H1 (cell line): ENCODE data around the gene KRTAP10-8. TPM values are rescaled to one million over a fixed set of nuclear protein-coding genes. Genes with fewer than 3 reads are reported as not detected.

ENCODE experiments used
- CTCF ChIA-PET: fragments of 300-600 bp; sonication (Branson Sonifier 250); formaldehyde crosslinking; loops from one replicate; lab custom pipeline; 2021; ENCODE audit not compliant: partially characterized antibody; lab: Charles Lee
- POLR2A ChIA-PET: fragments of 300-600 bp; sonication (Branson Sonifier 250); formaldehyde crosslinking; loops from one replicate; lab custom pipeline; 2021; ENCODE audit warnings: inconsistent platforms; ENCODE audit not compliant: partially characterized antibody; lab: Charles Lee
- DNase-seq, 2 experiments: peaks; one replicate each; pipeline versions ENCODE4 v3.0.0 to v3.0.0-alpha.2; 2010 to 2022; ENCODE audit warnings: low spot score in 2 of 2, low read depth in 1 of 2, mixed read lengths in 1 of 2
- FAIRE-seq: peaks from 2 replicates; lab custom pipeline; 2011; peaks lifted over from hg19 to GRCh38; lab: Jason Lieb, UNC
- H2AFZ ChIP-seq: 2 replicates; pipeline ENCODE4 v1.8.1; 2012; ENCODE audit warnings: low read length, inconsistent platforms
- H2AK5ac ChIP-seq: 2 replicates; pipeline ENCODE4 v1.6.1; 2013; ENCODE audit warnings: low read depth, low read length
- H2BK120ac ChIP-seq: replicated peaks from 2 replicates; pipeline ENCODE3; 2013; ENCODE audit warnings: low read depth, low read length, inconsistent platforms
- H2BK12ac ChIP-seq: 2 replicates; pipeline ENCODE4 v1.6.1; 2013; ENCODE audit warnings: low read depth, low read length
- H2BK15ac ChIP-seq: 2 replicates; pipeline ENCODE4 v1.6.1; 2013; ENCODE audit warnings: low read length
- H2BK20ac ChIP-seq: 2 replicates; pipeline ENCODE4 v1.6.1; 2013; ENCODE audit warnings: low read length
- H2BK5ac ChIP-seq: 2 replicates; pipeline ENCODE4 v1.6.1; 2013; ENCODE audit warnings: low read depth, low read length
- H3K14ac ChIP-seq: 2 replicates; pipeline ENCODE4 v1.6.1; 2013; ENCODE audit warnings: inconsistent platforms; ENCODE audit not compliant: insufficient read length
- H3K18ac ChIP-seq: 2 replicates; pipeline ENCODE4 v1.6.1; 2013; ENCODE audit warnings: low read length; ENCODE audit errors: extremely low read depth
- H3K23ac ChIP-seq: 2 replicates; pipeline ENCODE4 v1.6.1; 2013; ENCODE audit warnings: inconsistent platforms; ENCODE audit not compliant: insufficient read length
- H3K23me2 ChIP-seq: 2 replicates; pipeline ENCODE4 v1.6.1; 2013; ENCODE audit warnings: low read depth, low read length
- H3K27ac ChIP-seq: 2 replicates; pipeline ENCODE4 v1.6.1; 2011; ENCODE audit warnings: low read depth, low read length, inconsistent platforms
- H3K27me3 ChIP-seq, 4 experiments: replicated peaks in 1 of 4; 1 replicate in 1 of 4; 2 replicates in 3 of 4; pipeline versions ENCODE4 v1.6.1 to v1.8.1; 2011 to 2013; ENCODE audit warnings: low read length in 3 of 4, mild to moderate bottlenecking in 3 of 4, inconsistent platforms in 2 of 4, mixed read lengths in 2 of 4, moderate library complexity in 1 of 4; ENCODE audit not compliant: control insufficient read depth in 3 of 4, insufficient read depth in 3 of 4; ENCODE audit errors: extremely low read depth in 1 of 4
- H3K36me3 ChIP-seq, 4 experiments: 2 replicates each; pipeline versions ENCODE4 v1.6.1 to v1.8.1; 2011 to 2013; ENCODE audit warnings: mild to moderate bottlenecking in 4 of 4, low read length in 3 of 4, moderate library complexity in 2 of 4, control low read depth in 1 of 4, inconsistent platforms in 1 of 4; ENCODE audit not compliant: insufficient read depth in 4 of 4, control insufficient read depth in 2 of 4
- H3K4ac ChIP-seq: replicated peaks from 2 replicates; pipeline ENCODE3; 2013; ENCODE audit warnings: low read length, low read depth, mixed read lengths, inconsistent platforms; ENCODE audit not compliant: insufficient read length
- H3K4me1 ChIP-seq, 4 experiments: replicated peaks in 1 of 4; 1 replicate in 1 of 4; 2 replicates in 3 of 4; pipeline versions ENCODE4 v1.6.1 to v1.8.1; 2011 to 2013; ENCODE audit warnings: low read length in 3 of 4, inconsistent platforms in 2 of 4, mixed read lengths in 1 of 4; ENCODE audit not compliant: insufficient read depth in 4 of 4, control insufficient read depth in 3 of 4
- H3K4me2 ChIP-seq, 2 experiments: 2 replicates each; pipeline versions ENCODE4 v1.6.1 to v1.8.1; 2011 to 2013; ENCODE audit warnings: low read depth in 2 of 2, low read length in 2 of 2, control low read depth in 1 of 2, inconsistent platforms in 1 of 2, mild to moderate bottlenecking in 1 of 2; ENCODE audit not compliant: insufficient read depth in 1 of 2
- H3K4me3 ChIP-seq, 4 experiments: fragments of 200-600, 300-600 bp in 1 of 4; sonication (generic), shearing (Covaris generic), sonication (Bioruptor Twin) in 1 of 4; 2 replicates each; pipeline versions ENCODE4 v1.5.1 to v1.8.1; 2011 to 2016; ENCODE audit warnings: low read length in 4 of 4, low read depth in 3 of 4, control low read depth in 2 of 4, inconsistent platforms in 2 of 4, mild to moderate bottlenecking in 2 of 4, mixed read lengths in 1 of 4, moderate library complexity in 1 of 4; ENCODE audit not compliant: insufficient read depth in 2 of 4; ENCODE audit errors: extremely low read depth in 1 of 4
- H3K56ac ChIP-seq: replicated peaks from 2 replicates; pipeline ENCODE3; 2013; ENCODE audit warnings: low read depth, mild to moderate bottlenecking, mixed read lengths, low read length, inconsistent platforms; ENCODE audit not compliant: insufficient read length
- H3K79me1 ChIP-seq: 2 replicates; pipeline ENCODE4 v1.6.1; 2013; ENCODE audit warnings: low read depth, low read length, control low read depth
- H3K79me2 ChIP-seq, 2 experiments: 2 replicates each; pipeline versions ENCODE4 v1.6.1 to v1.8.1; 2012 to 2013; ENCODE audit warnings: low read length in 2 of 2, mild to moderate bottlenecking in 2 of 2, inconsistent platforms in 1 of 2; ENCODE audit not compliant: insufficient read depth in 2 of 2, control insufficient read depth in 1 of 2
- H3K9ac ChIP-seq, 4 experiments: replicated peaks in 1 of 4; 1 replicate in 1 of 4; 2 replicates in 3 of 4; pipeline versions ENCODE4 v1.6.1 to v1.8.1; 2011 to 2013; ENCODE audit warnings: low read depth in 3 of 4, low read length in 3 of 4, control low read depth in 2 of 4, mild to moderate bottlenecking in 2 of 4, moderate library complexity in 2 of 4, inconsistent platforms in 1 of 4; ENCODE audit errors: extremely low read depth in 1 of 4
- H3K9me3 ChIP-seq, 2 experiments: 2 replicates each; pipeline versions ENCODE4 v1.6.1 to v1.8.1; 2012 to 2013; ENCODE audit warnings: mild to moderate bottlenecking in 2 of 2, moderate library complexity in 2 of 2, control low read depth in 1 of 2, inconsistent platforms in 1 of 2, low read depth in 1 of 2, low read length in 1 of 2, mixed read lengths in 1 of 2; ENCODE audit not compliant: insufficient read depth in 2 of 2
- H4K20me1 ChIP-seq, 2 experiments: replicated peaks in 1 of 2; 2 replicates each; pipeline versions ENCODE3 to v1.8.1; 2011 to 2013; ENCODE audit warnings: inconsistent platforms in 2 of 2, low read length in 2 of 2, mild to moderate bottlenecking in 1 of 2; ENCODE audit not compliant: insufficient read depth in 2 of 2, control insufficient read depth in 1 of 2
- H4K5ac ChIP-seq: 2 replicates; pipeline ENCODE4 v1.6.1; 2013; ENCODE audit warnings: low read length, low read depth, mixed read lengths, inconsistent platforms; ENCODE audit not compliant: insufficient read length
- H4K8ac ChIP-seq: 2 replicates; pipeline ENCODE4 v1.8.0; 2013; ENCODE audit warnings: mild to moderate bottlenecking, moderate library complexity, low read length, inconsistent platforms; ENCODE audit not compliant: insufficient read depth; ENCODE audit errors: extremely low read depth
- H4K91ac ChIP-seq: replicated peaks from 2 replicates; pipeline ENCODE3; 2013; ENCODE audit warnings: low read length, mixed read lengths, inconsistent platforms; ENCODE audit not compliant: insufficient read length
- BACH1 ChIP-seq: IDR thresholded peaks from 2 replicates; pipeline ENCODE4 v1.6.1; 2012; ENCODE audit warnings: low read length, improper control_type of control experiment
- HDAC2 ChIP-seq, 2 experiments: fragments of 300-600 bp in 1 of 2; sonication (generic) in 1 of 2; IDR thresholded peaks; 2 replicates each; pipeline ENCODE4 v1.6.1; 2011 to 2012; ENCODE audit warnings: low read depth in 2 of 2, low read length in 2 of 2, mild to moderate bottlenecking in 2 of 2, moderate library complexity in 2 of 2, borderline replicate concordance in 1 of 2, inconsistent platforms in 1 of 2
- MAFK ChIP-seq: IDR thresholded peaks from 2 replicates; pipeline ENCODE4 v1.6.1; 2012; ENCODE audit warnings: low read depth, mild to moderate bottlenecking, improper control_type of control experiment, low read length
- POU5F1 ChIP-seq: IDR thresholded peaks from 2 replicates; pipeline ENCODE4 v1.6.1; 2011; ENCODE audit warnings: low read depth, mild to moderate bottlenecking, low read length, moderate library complexity
- RFX5 ChIP-seq: IDR thresholded peaks from 2 replicates; pipeline ENCODE4 v1.6.1; 2011; ENCODE audit warnings: low read depth, low read length, improper control_type of control experiment, borderline replicate concordance
- TAF1 ChIP-seq: IDR thresholded peaks from 2 replicates; pipeline ENCODE4 v1.6.1; 2011; ENCODE audit warnings: mild to moderate bottlenecking, low read depth, low read length
- TCF12 ChIP-seq: IDR thresholded peaks from 2 replicates; pipeline ENCODE4 v1.6.1; 2011; ENCODE audit warnings: low read depth, mild to moderate bottlenecking, low read length
- WGBS, 2 experiments: shearing (Covaris generic) in 1 of 2; methylation state at CpG; one replicate each; pipeline versions ENCODE4 v1.1.6 to v1.1.7; 2013 to 2015; ENCODE audit warnings: low lambda C conversion rate in 2 of 2, mixed read lengths in 2 of 2, inconsistent platforms in 1 of 2, low coverage in 1 of 2, missing lambda C conversion rate in 1 of 2; ENCODE audit not compliant: insufficient replicate concordance in 2 of 2, insufficient coverage in 1 of 2, insufficient read length in 1 of 2; ENCODE audit errors: extremely low coverage in 1 of 2, missing lambda C conversion rate in 1 of 2; 5-methylcytosine and 5-hydroxymethylcytosine counted together
- polyA plus RNA-seq, 7 experiments: library from polyadenylated mRNA; depleted of rRNA in 3 of 7; stranded (reverse) in 5 of 7; unstranded in 2 of 7; fragments of >200 nt in 5 of 7; fragments of 200-250 nt in 2 of 7; gene quantifications; 1 replicate in 5 of 7; 2 replicates in 1 of 7; 4 replicates in 1 of 7; pipeline versions ENCODE4 v1.2.1 to v1.2.3, GENCODE V29; 2011 to 2013; ENCODE audit warnings: missing spikeins in 2 of 7, mixed read lengths in 2 of 7
- total RNA-seq: library from RNA; stranded (reverse); fragmentation: NEBNext Ultra II Directional; extraction: Animal tissue kit (Norgen Biotek cat#: 25700); gene quantifications from 2 replicates; pipeline ENCODE4 v1.2.1, GENCODE V29; 2021

Gene KRTAP10-8
- total and polyA plus RNA-seq, 2 of the 8 experiments (the other 6 are each of a cell fraction or from before 2014, with no cell fraction given): not detected

GRCh38 chr21:44606495-44606894 lies 5.4 kb upstream of the KRTAP10-8 start:
- ChIA-PET POLR2A (no interaction called here), CTCF (no interaction called here)
- H3K27ac ChIP-seq: no peak overlapping the region
- H3K4me2 ChIP-seq: no peak overlapping the region
- H3K9ac ChIP-seq: no peak overlapping the region
- H4K8ac ChIP-seq: no peak overlapping the region
- H3K23me2 ChIP-seq: 0 out of 2 replicates have a peak, but pooled peaks cover 2% of the 10 kb centered on the region
- no peaks in the 10 kb centered on the region for H4K20me1 ChIP-seq
- no peaks in the 10 kb centered on the region for H3K27me3 ChIP-seq
- no peak overlapping the region for H2BK20ac ChIP-seq
- H3K4me3 ChIP-seq: no peak overlapping the region
- no peak overlapping the region for H2AK5ac ChIP-seq
- no peak for DNase-seq
- no peaks in the 10 kb centered on the region for H3K79me1 ChIP-seq
- H2BK120ac ChIP-seq: no peak overlapping the region
- no peaks in the 10 kb centered on the region; a peak in 1 of 8 replicates for H3K36me3 ChIP-seq
- H2AFZ ChIP-seq: no peak overlapping the region
- H3K79me2 ChIP-seq: no peaks in the 10 kb centered on the region
- H4K5ac ChIP-seq: no peak overlapping the region
- H3K9me3 ChIP-seq: peaks cover 12 to 15% of the 10 kb centered on the region in 2 experiments; a peak in 3 of 4 replicates
- no peak overlapping the region for H3K18ac ChIP-seq
- no peak overlapping the region for H3K23ac ChIP-seq
- 79% methylated on average over 4 of the region's 4 CpGs; no CpG with 5 or more reads in 1 of the 2 experiments for WGBS, 2 experiments
- no peaks in the 10 kb centered on the region; a peak in 1 of 7 replicates for H3K4me1 ChIP-seq
- H3K56ac ChIP-seq: no peak overlapping the region
- no peak overlapping the region for H2BK5ac ChIP-seq
- FAIRE-seq: no peak
- H2BK15ac ChIP-seq: no peak overlapping the region
- no peak overlapping the region for H2BK12ac ChIP-seq
- H4K91ac ChIP-seq: no peak overlapping the region
- TF ChIP-seq MAFK (no peak), HDAC2 (IDR thresholded peaks at IDR 0.05; ENCODE audit: borderline replicate concordance in 1 of 2, low read depth in 2 of 2, low read length in 2 of 2) (no peak), BACH1 (no peak), POU5F1 (no peak), RFX5 (no peak), TCF12 (no peak), TAF1 (no peak)
- TF ChIP-seq, all 59 proteins: peak for 0
- Histone ChIP-seq H3K4ac (no peak overlapping the region), H3K14ac (no peak overlapping the region)
